ENCODE measurements around the gene KCTD1.

GRCh38 chr18:26546875-26547645, 1.3 kb downstream of the KCTD1 start:
- no peak for TF ChIP-seq CTCF (IDR thresholded peaks at IDR 0.05; ENCODE audit: insufficient read depth, low read length)
- no peak for TF ChIP-seq REST (IDR thresholded peaks at IDR 0.05; ENCODE audit: insufficient replicate concordance, low read depth)
- TF ChIP-seq GABPA (IDR thresholded peaks at IDR 0.05; ENCODE audit: low read depth), result no peak
- TF ChIP-seq POLR2AphosphoS5 (IDR thresholded peaks at IDR 0.05; ENCODE audit: low read depth), result no peak
